HG02981 (cell line): ENCODE data around the gene GAPT.

Experiments
- ATAC-seq: cut with Tn5 transposase; IDR thresholded peaks from one replicate; pipeline ENCODE4 v1.9.1; 2021; ENCODE audit warnings: mild to moderate bottlenecking, moderate library complexity; ENCODE audit not compliant: unreplicated experiment

Gene GAPT

GRCh38 chr5:58491216-58491892, at the start of gene GAPT:
TSS of gene GAPT (plus strand) at chr5:58491435. CDS start at chr5:58494537, 3,102 bp downstream.
- ATAC-seq, result peak; percentile 70

GRCh38 chr5:58444805-58445204, 46.4 kb upstream of the GAPT start:
- no peak for ATAC-seq

GRCh38 chr5:58446024-58446423, 45.2 kb upstream of the GAPT start:
- no peak for ATAC-seq

DNA sequence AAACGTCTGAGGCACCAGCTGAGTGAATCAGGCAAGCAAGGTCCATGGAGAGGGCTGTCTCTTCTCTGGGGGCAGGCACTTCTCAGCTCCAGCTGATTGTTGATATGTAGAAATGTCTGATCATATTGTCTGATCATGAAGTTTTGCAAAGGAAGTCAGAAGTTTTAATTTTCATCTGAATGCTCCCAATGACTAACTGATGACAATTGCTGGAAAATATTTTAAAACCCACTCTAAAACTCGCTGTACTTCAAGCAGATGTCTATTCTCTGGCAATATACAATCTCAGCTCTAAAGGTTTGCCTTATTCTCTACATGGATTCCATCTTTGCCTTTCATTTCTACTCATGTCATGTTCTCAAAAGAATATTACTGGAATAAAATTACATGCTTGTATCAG, 44.0 kb upstream of the GAPT start:
- no peak for ATAC-seq

- no peak for ATAC-seq
Measured at GRCh38 chr5:58450018-58450417, 41.2 kb upstream of the GAPT start.

- ATAC-seq, result no peak
Measured at GRCh38 chr5:58450811-58451629, 40.2 kb upstream of the GAPT start.

DNA sequence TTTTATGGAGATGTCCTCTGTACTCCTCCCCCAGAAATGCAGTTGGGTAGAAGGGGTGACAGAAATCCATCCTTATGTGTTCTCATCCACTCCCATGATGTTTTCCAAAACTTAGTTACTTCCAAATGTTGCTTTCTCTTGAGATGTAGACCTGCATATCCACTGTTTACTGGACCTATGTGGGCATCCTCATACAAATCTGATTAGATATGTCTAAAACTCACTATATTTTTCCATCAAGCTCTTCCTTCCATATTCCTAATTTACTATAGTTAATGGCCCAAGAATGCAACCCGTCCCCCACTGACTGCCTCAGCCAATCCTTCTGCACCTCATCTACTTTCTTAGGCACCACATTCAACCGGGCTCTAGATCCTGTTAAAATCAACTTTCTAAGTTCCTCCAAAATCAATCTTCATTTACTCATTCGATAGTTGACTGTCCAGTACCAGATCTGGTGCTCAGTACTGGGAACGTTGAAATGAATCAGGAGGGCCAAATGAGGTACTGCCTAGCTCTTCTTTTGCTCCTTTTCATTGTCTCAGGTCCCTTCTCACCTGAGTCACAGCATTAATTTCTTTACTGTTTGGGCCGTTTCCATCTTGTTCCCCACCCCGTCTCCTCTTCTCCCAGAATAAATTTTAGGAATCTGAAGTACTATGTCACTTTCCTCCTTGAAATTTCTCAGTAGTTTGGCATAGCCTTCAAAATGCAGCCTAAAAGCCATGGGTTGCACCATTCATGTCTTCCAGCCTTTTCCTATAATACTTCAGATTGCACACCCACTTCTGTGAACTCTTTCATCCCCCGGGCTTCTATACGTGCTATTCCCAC, 39.3 kb upstream of the GAPT start:
- ATAC-seq, result no peak

DNA sequence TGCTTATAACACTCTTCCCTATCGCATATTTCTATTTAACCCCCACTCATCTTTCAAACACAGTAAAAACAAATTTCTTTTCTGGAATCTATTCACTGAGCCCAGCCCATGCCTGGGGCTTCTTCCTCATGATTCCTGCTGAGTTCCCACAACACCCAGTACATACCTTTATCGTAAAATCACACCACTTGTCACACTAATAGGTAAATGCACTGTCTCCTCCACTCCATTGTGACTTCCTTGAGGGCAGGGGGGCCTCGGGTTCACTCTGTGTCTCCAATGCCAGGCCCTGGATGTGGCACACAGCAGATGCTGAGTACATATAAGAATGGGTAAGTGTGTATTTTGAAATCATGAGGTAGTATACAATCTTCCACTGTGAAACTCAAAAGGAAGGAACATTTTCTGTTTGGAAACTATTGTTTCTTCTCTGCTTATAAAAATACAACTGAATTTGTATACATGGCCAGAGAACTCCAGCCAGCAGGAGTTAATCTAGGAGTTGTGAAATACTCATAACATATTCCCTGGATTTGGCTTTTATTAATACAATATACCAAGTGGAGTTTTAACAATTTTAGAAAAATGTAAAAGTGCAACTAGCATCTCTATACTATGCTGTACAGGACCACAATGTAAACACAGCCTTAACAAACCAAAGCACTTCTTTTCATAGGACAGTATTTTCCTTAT, 38.5 kb upstream of the GAPT start:
- no peak for ATAC-seq

GRCh38 chr5:58453306-58453705, 37.9 kb upstream of the GAPT start:
- ATAC-seq, result no peak

DNA sequence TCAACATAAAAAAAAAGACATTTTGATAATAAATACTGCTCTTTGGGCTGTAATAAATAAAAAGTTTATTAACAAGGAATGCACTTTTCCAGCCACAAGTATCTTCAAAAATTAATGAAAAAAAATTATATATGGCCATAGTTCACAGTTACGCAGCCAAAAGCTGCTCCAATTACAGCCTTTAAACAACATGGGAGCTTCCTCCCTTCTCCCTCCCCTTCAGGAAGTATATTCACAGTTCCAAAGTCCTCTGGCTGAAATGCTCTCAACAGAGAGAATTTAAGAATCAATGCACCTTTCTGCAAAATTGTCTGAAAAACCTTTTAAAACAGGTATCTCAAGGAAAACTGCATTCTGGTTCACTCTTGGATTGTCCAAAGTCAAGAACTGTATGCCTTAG, 37.2 kb upstream of the GAPT start:
- ATAC-seq, result no peak

DNA sequence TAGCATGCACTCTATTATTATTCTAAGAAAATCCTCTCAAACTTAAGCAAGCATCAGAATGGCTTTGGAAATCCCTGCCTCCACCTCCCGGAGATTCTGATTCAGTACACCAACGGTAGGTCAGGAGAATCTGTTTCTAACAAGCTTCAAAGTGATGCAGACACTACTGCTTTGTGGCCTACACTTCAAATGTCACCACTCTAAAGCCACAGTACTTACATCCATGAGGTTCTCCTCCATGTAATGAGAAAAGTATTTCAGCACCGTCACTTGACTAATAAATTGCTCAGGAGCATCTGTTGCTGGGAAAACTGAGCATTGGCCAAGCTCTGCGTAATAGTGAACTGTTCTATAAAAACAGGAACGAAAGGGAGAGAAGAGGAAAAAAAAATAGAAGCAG, 36.2 kb upstream of the GAPT start:
- ATAC-seq, result no peak

DNA sequence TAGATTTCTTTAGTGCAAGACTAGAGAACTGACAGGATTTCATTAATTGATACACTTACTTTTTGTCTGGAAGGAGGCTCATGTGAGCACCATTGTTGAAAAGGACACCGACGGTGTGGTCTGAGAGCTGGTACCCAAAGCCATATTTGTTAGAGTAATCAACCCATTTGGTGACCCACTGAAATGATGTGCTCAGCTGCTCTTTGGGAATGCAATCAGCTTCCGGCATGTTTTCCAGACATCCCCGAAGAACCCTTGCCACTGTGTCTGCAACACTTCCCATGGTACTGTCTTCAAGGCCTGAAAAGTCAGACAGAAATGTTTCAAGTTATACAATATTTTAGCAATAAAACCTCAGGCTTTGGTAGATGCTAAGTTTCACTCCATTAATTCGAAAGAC, 35.8 kb upstream of the GAPT start:
- no peak for ATAC-seq

DNA sequence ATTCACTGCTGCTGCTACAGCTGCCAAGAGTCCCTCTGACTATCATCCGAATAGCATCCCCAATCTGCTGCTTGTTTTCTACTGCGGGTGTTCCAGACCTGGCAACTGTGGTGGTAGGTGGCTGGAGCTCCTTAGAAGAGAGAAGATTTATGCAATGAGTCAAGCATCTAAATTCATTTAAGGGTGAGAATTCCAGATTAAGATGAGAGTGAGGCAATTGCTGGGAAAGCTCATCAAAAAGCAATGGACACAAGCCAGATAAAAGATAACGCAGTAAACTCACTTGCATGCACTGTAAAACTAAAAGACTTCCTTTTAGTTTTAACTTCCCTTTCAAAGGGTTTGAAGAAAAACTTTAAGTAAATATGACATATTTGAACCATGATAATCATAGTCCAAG, 35.2 kb upstream of the GAPT start:
- ATAC-seq, result no peak

DNA sequence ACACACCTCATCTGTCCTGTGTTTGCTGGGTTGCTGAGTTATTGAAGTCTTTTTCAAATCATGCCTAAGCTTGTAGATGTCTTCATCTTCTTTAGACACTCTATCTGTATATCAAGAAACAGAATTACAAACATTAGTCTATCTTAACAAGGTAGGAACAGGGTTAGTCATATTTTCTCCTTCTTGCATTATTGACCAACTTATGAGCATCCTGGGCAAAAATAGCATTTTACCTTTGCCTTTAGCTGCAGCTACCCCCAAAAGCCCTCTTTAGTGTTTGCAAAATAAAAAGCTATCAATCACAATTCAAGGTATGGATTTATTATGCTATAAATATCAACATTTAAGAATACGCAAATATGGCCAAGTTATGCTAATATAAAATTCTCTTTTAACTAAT, 34.7 kb upstream of the GAPT start:
- ATAC-seq, result no peak

GRCh38 chr5:58457050-58457449, 34.2 kb upstream of the GAPT start:
- no peak for ATAC-seq

GRCh38 chr5:58458141-58458742, 33.0 kb upstream of the GAPT start:
- ATAC-seq, result no peak

GRCh38 chr5:58458743-58459145, 32.5 kb upstream of the GAPT start:
- ATAC-seq, result no peak

GRCh38 chr5:58459146-58460001, 31.9 kb upstream of the GAPT start:
- peak; percentile 2 for ATAC-seq

- peak; percentile 71 for ATAC-seq
Measured at GRCh38 chr5:58460002-58460731, 31.1 kb upstream of the GAPT start, which contains the start of gene PLK2. TSS of gene PLK2 (minus strand) at chr5:58460086. CDS start at chr5:58459959, 127 bp downstream.
